ENCODE results near the gene KRTAP5-5. TPM values are rescaled to one million over a fixed set of nuclear protein-coding genes. Genes with fewer than 3 reads are reported as not detected.

Gene KRTAP5-5
- total and polyA plus RNA-seq, 4 donors: not detected

DNA sequence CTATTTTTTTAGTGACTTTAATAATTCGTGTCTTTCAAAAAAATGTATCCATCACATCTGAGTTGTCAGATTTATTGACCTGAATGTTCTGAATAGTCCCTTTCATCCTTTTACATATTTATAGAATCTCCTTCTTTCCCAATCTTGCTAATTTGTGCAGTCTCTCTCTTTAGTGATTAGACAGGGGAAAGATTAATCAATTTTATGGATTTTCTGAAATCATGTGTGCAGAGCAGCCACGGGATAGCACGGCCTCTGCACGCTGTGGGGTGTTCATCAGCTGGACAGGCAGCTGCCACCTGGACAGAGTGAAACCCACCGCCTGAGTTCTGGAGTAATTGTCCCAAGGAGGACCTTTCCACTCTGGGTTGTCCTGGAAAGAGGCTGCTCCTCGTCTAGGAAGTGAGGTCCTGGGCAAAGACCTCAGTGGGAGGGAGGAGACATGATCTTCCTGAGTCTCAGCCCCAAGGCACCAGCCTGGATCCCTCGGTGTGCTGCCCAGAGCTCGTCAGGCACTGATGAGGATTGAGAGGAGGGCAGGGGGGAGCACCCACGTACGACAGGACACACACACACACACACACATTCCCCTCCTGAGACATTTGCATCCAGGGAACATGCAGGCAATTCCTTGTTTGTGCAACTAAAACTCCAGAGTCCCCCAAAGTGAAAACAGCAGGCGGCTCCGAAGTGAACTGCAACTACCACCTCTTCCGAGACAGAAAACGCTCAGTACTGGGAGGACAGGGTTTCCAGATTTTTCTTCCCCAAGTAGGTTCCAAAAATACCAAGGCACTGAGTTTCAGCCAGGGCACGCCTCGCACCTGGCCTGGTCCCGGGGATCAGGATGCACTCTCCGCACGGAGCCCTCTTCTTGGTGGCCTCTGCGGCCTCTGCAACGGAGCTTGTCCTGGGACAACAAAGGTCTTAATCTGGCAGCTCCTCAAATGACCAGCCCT is 44.9 kb downstream of the KRTAP5-5 start:
- TF ChIP-seq SP1 (IDR thresholded peaks at IDR 0.05) (no peak), NR2F2 (IDR thresholded peaks at IDR 0.05) (peak; percentile 28), RXRA (IDR thresholded peaks at IDR 0.05) (no peak), EGR1 (IDR thresholded peaks at IDR 0.05; ENCODE audit: low read depth in 2 of 2) (no peak), JUND (IDR thresholded peaks at IDR 0.05) (no peak), YY1 (IDR thresholded peaks at IDR 0.05) (no peak), TAF1 (conservative IDR thresholded peaks at IDR 0.05) (peak; percentile 36), HNF4G (IDR thresholded peaks at IDR 0.05) (no peak), GABPA (IDR thresholded peaks at IDR 0.05 in 1 of 2, conservative IDR thresholded peaks at IDR 0.05 in 1 of 2) (no peak), HNF4A (conservative IDR thresholded peaks at IDR 0.05) (peak in 1 of 2 donors; percentile 13), FOXA1 (IDR thresholded peaks at IDR 0.05) (no peak), FOXA2 (IDR thresholded peaks at IDR 0.05) (no peak), RAD21 (IDR thresholded peaks at IDR 0.05) (no peak)
- TF ChIP-seq, protein P1, sequence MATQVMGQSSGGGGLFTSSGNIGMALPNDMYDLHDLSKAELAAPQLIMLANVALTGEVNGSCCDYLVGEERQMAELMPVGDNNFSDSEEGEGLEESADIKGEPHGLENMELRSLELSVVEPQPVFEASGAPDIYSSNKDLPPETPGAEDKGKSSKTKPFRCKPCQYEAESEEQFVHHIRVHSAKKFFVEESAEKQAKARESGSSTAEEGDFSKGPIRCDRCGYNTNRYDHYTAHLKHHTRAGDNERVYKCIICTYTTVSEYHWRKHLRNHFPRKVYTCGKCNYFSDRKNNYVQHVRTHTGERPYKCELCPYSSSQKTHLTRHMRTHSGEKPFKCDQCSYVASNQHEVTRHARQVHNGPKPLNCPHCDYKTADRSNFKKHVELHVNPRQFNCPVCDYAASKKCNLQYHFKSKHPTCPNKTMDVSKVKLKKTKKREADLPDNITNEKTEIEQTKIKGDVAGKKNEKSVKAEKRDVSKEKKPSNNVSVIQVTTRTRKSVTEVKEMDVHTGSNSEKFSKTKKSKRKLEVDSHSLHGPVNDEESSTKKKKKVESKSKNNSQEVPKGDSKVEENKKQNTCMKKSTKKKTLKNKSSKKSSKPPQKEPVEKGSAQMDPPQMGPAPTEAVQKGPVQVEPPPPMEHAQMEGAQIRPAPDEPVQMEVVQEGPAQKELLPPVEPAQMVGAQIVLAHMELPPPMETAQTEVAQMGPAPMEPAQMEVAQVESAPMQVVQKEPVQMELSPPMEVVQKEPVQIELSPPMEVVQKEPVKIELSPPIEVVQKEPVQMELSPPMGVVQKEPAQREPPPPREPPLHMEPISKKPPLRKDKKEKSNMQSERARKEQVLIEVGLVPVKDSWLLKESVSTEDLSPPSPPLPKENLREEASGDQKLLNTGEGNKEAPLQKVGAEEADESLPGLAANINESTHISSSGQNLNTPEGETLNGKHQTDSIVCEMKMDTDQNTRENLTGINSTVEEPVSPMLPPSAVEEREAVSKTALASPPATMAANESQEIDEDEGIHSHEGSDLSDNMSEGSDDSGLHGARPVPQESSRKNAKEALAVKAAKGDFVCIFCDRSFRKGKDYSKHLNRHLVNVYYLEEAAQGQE (IDR thresholded peaks at IDR 0.05): no peak
- TF ChIP-seq, protein P2, sequence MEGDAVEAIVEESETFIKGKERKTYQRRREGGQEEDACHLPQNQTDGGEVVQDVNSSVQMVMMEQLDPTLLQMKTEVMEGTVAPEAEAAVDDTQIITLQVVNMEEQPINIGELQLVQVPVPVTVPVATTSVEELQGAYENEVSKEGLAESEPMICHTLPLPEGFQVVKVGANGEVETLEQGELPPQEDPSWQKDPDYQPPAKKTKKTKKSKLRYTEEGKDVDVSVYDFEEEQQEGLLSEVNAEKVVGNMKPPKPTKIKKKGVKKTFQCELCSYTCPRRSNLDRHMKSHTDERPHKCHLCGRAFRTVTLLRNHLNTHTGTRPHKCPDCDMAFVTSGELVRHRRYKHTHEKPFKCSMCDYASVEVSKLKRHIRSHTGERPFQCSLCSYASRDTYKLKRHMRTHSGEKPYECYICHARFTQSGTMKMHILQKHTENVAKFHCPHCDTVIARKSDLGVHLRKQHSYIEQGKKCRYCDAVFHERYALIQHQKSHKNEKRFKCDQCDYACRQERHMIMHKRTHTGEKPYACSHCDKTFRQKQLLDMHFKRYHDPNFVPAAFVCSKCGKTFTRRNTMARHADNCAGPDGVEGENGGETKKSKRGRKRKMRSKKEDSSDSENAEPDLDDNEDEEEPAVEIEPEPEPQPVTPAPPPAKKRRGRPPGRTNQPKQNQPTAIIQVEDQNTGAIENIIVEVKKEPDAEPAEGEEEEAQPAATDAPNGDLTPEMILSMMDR (IDR thresholded peaks at IDR 0.05; ENCODE audit: low read depth, low read length, missing input control): no peak
- TF ChIP-seq, protein P3, sequence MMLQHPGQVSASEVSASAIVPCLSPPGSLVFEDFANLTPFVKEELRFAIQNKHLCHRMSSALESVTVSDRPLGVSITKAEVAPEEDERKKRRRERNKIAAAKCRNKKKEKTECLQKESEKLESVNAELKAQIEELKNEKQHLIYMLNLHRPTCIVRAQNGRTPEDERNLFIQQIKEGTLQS (IDR thresholded peaks at IDR 0.05): no peak
- TF ChIP-seq, protein P4, sequence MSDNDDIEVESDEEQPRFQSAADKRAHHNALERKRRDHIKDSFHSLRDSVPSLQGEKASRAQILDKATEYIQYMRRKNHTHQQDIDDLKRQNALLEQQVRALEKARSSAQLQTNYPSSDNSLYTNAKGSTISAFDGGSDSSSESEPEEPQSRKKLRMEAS (IDR thresholded peaks at IDR 0.05): no peak
- TF ChIP-seq, protein P5, sequence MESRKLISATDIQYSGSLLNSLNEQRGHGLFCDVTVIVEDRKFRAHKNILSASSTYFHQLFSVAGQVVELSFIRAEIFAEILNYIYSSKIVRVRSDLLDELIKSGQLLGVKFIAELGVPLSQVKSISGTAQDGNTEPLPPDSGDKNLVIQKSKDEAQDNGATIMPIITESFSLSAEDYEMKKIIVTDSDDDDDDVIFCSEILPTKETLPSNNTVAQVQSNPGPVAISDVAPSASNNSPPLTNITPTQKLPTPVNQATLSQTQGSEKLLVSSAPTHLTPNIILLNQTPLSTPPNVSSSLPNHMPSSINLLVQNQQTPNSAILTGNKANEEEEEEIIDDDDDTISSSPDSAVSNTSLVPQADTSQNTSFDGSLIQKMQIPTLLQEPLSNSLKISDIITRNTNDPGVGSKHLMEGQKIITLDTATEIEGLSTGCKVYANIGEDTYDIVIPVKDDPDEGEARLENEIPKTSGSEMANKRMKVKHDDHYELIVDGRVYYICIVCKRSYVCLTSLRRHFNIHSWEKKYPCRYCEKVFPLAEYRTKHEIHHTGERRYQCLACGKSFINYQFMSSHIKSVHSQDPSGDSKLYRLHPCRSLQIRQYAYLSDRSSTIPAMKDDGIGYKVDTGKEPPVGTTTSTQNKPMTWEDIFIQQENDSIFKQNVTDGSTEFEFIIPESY (IDR thresholded peaks at IDR 0.05): no peak
- no peaks in the 10 kb centered on the region for H3K36me3 ChIP-seq (ENCODE audit: control insufficient read depth in 4 of 4, insufficient read depth in 3 of 4, low read depth in 1 of 4, low read length in 3 of 4)
- H3K27ac ChIP-seq (ENCODE audit: low read depth in 1 of 2, low read length in 2 of 2): peak overlapping the region; percentile 96 to 99
- H3K9ac ChIP-seq (ENCODE audit: low read depth in 1 of 2, low read length in 2 of 2): peak overlapping the region; percentile 61 to 96
- peaks cover 15 to 60% (median 28%) of the 10 kb centered on the region in 4 donors for H3K4me1 ChIP-seq (ENCODE audit: control insufficient read depth in 4 of 4, insufficient read depth in 4 of 4, low read length in 3 of 4)
- peak overlapping the region; percentile 9 to 35 (median 27) for H3K4me3 ChIP-seq (ENCODE audit: low read depth in 1 of 3, low read length in 3 of 3)
- H3K27me3 ChIP-seq (ENCODE audit: control insufficient read depth in 4 of 4, insufficient read depth in 4 of 4, low read length in 3 of 4): no peaks in the 10 kb centered on the region
- peak; percentile 37 for DNase-seq (ENCODE audit: low spot score)
- 19% methylated on average over 21 of the region's 21 CpGs for WGBS
- no peaks in the 10 kb centered on the region for H3K9me3 ChIP-seq (ENCODE audit: control insufficient read depth in 4 of 4, low read length in 3 of 4)
